HepG2 (cell line): ENCODE results near the gene ERFL. TPM values are rescaled to one million over a fixed set of nuclear protein-coding genes. Genes with fewer than 3 reads are reported as not detected.

Experiments used
- ATM ChIP-seq: fragments of 450-650 bp; IDR thresholded peaks from 2 replicates; pipeline ENCODE4 v1.7.1; 2017; ENCODE audit warnings: mild to moderate bottlenecking, borderline replicate concordance
- BCL6 ChIP-seq: IDR thresholded peaks from 2 replicates; pipeline ENCODE4 v1.6.1; 2016; ENCODE audit warnings: missing genetic modification reagents, missing compliant biosample characterization
- FOXP4 ChIP-seq: sonication (generic); formaldehyde crosslinking; IDR thresholded peaks from 2 replicates; pipeline ENCODE4 v1.4.0; 2020; ENCODE audit warnings: missing genetic modification reagents
- HMGA1 ChIP-seq: sonication (generic); formaldehyde crosslinking; conservative IDR thresholded peaks from 2 replicates; pipeline ENCODE4 v1.4.0; 2020; ENCODE audit warnings: missing genetic modification reagents
- HNRNPH1 ChIP-seq: fragments of 200-400 bp; formaldehyde crosslinking; optimal IDR thresholded peaks from 2 replicates; pipeline ENCODE3; 2017; ENCODE audit warnings: mild to moderate bottlenecking, low read depth, low read length
- KLF16 ChIP-seq, 2 experiments: sonication (generic) in 1 of 2; formaldehyde crosslinking in 1 of 2; IDR thresholded peaks; 2 replicates each; pipeline versions ENCODE4 v1.6.1 to v1.8.0; 2016 to 2023; ENCODE audit warnings: missing genetic modification reagents in 2 of 2, missing compliant biosample characterization in 1 of 2
- LCORL ChIP-seq, 2 experiments: fragments of 450-650 bp in 1 of 2; sonication (generic) in 1 of 2; formaldehyde crosslinking in 1 of 2; IDR thresholded peaks; 2 replicates each; pipeline versions ENCODE4 v1.5.0 to v1.6.1; 2017 to 2020; ENCODE audit warnings: antibody characterized with exemption in 1 of 2, missing genetic modification reagents in 1 of 2
- MTERF4 ChIP-seq: sonication (generic); formaldehyde crosslinking; IDR thresholded peaks from 2 replicates; pipeline ENCODE4 v1.8.0; 2023; ENCODE audit warnings: mild to moderate bottlenecking, missing genetic modification reagents
- NR2F2 ChIP-seq: IDR thresholded peaks from 2 replicates; pipeline ENCODE4 v1.6.1; 2012; ENCODE audit warnings: low read depth, inconsistent platforms, borderline replicate concordance
- RFXANK ChIP-seq: IDR thresholded peaks from 2 replicates; pipeline ENCODE4 v1.6.1; 2016
- SOX6 ChIP-seq, 2 experiments: fragments of 450-650 bp in 1 of 2; sonication (generic) in 1 of 2; formaldehyde crosslinking in 1 of 2; IDR thresholded peaks; 2 replicates each; pipeline versions ENCODE4 v1.4.0 to v1.6.1; 2017 to 2020; ENCODE audit warnings: antibody characterized with exemption in 1 of 2, mild to moderate bottlenecking in 1 of 2, missing genetic modification reagents in 1 of 2
- TFAP4 ChIP-seq: sonication (generic); IDR thresholded peaks from 2 replicates; pipeline ENCODE4 v1.6.1; 2016; ENCODE audit warnings: low read depth, borderline replicate concordance
- TFDP2 ChIP-seq: sonication (generic); formaldehyde crosslinking; IDR thresholded peaks from 2 replicates; pipeline ENCODE4 v1.4.0; 2020; ENCODE audit warnings: missing genetic modification reagents
- ZBTB42 ChIP-seq: sonication (generic); formaldehyde crosslinking; IDR thresholded peaks from 2 replicates; pipeline ENCODE4 v1.5.0; 2020; ENCODE audit warnings: mild to moderate bottlenecking, missing genetic modification reagents
- ZBTB43 ChIP-seq: sonication (generic); formaldehyde crosslinking; conservative IDR thresholded peaks from 2 replicates; pipeline ENCODE4 v1.4.0; 2020; ENCODE audit warnings: missing genetic modification reagents
- ZBTB7B ChIP-seq: sonication (generic); formaldehyde crosslinking; IDR thresholded peaks from 2 replicates; pipeline ENCODE4 v1.4.0; 2020; ENCODE audit warnings: missing genetic modification reagents
- ZFP90 ChIP-seq: sonication (generic); formaldehyde crosslinking; IDR thresholded peaks from 2 replicates; pipeline ENCODE4 v1.8.0; 2022; ENCODE audit warnings: missing genetic modification reagents, mild to moderate bottlenecking, inconsistent platforms, borderline replicate concordance
- ZNF138 ChIP-seq: sonication (generic); formaldehyde crosslinking; IDR thresholded peaks from 2 replicates; pipeline ENCODE4 v1.5.0; 2020; ENCODE audit warnings: mild to moderate bottlenecking, low read depth, missing genetic modification reagents
- ZNF512 ChIP-seq: sonication (generic); formaldehyde crosslinking; IDR thresholded peaks from 2 replicates; pipeline ENCODE4 v1.4.0; 2020; ENCODE audit warnings: mild to moderate bottlenecking, missing genetic modification reagents
- ZNF703 ChIP-seq: sonication (generic); formaldehyde crosslinking; IDR thresholded peaks from 2 replicates; pipeline ENCODE4 v1.5.1; 2020; ENCODE audit warnings: missing genetic modification reagents, mild to moderate bottlenecking, moderate library complexity, borderline replicate concordance
- ZNF792 ChIP-seq: IDR thresholded peaks from 2 replicates; pipeline ENCODE4 v1.6.1; 2016
- polyA plus RNA-seq, 8 experiments: library from polyadenylated mRNA; depleted of rRNA in 3 of 8; stranded (reverse) in 7 of 8; unstranded in 1 of 8; fragments of >200 nt; fragmentation: Illumina TruSeq in 4 of 8; extraction: Trizol in 4 of 8; gene quantifications; 2 replicates each; pipeline versions ENCODE4 v1.2.1 to v1.2.3, GENCODE V29; 2011 to 2016; ENCODE audit warnings: low read depth in 4 of 8, missing spikeins in 1 of 8, mixed read lengths in 1 of 8; ENCODE audit not compliant: insufficient read depth in 1 of 8
- total RNA-seq, 5 experiments: library from RNA; depleted of rRNA; stranded (reverse); fragments of >200 nt; fragmentation: Illumina TruSeq; extraction: Trizol; gene quantifications; 2 replicates each; pipeline ENCODE4 v1.2.3, GENCODE V29; 2016; ENCODE audit warnings: low read depth in 1 of 5

The ERFL gene
- total and polyA plus RNA-seq, 2 of the 13 experiments (the other 11 are each of a cell fraction or from before 2014, with no cell fraction given), result not detected

GRCh38 chr19:41859618-41860418 is 68.4 kb downstream of the ERFL start, which contains the start of gene RPS19 (continued):
- no peak for TF ChIP-seq MTERF4 (CRISPR knock-in tag)
- TF ChIP-seq ZBTB7B, result peak; percentile 92
- peak; percentile 94 for TF ChIP-seq HNRNPH1
- TF ChIP-seq ZNF703 (CRISPR knock-in tag), result no peak; the same call in 1 of the 2 replicates
- TF ChIP-seq KLF16 (CRISPR knock-in tag; IDR thresholded peaks at IDR 0.05), result no peak; a peak in 1 of 4 replicates
- peak; percentile 12; the same call in 1 of the 2 replicates for TF ChIP-seq FOXP4 (CRISPR knock-in tag)
- peak; percentile 73; the same call in 1 of the 2 replicates for TF ChIP-seq TFAP4
- TF ChIP-seq RFXANK, result no peak
- TF ChIP-seq ZBTB43, result no peak
- no peak for TF ChIP-seq ZNF512 (CRISPR knock-in tag)
- TF ChIP-seq HMGA1 (CRISPR knock-in tag), result no peak
- TF ChIP-seq ZNF792 (CRISPR knock-in tag), result peak; percentile 73; the same call in 1 of the 2 replicates
- TF ChIP-seq SOX6 (IDR thresholded peaks at IDR 0.05), result no peak
- peak; percentile 69 for TF ChIP-seq SOX6 (CRISPR knock-in tag; IDR thresholded peaks at IDR 0.05)
- peak; percentile 68 for TF ChIP-seq ZNF138 (CRISPR knock-in tag)
- no peak; the same call in 1 of the 2 replicates for TF ChIP-seq ZBTB42
- no peak for TF ChIP-seq NR2F2
- no peak for TF ChIP-seq ZFP90 (CRISPR knock-in tag)
- TF ChIP-seq BCL6 (CRISPR knock-in tag), result 0 out of 2 replicates have a peak, but pooled peaks have one; percentile 14
- TF ChIP-seq TFDP2, result peak; percentile 79
- no peak for TF ChIP-seq ATM
- no peak for TF ChIP-seq LCORL (IDR thresholded peaks at IDR 0.05)
- TF ChIP-seq LCORL (CRISPR knock-in tag; IDR thresholded peaks at IDR 0.05), result no peak; the same call in 1 of the 2 replicates
